HG02840 (cell line): ENCODE data around the gene DAB1.
"Not testable (repeated sequence)": the region's sequence is repeated elsewhere in the genome, so short reads cannot be mapped to it uniquely, and the experiment has no call there.

Source experiments
- ATAC-seq: cut with Tn5 transposase; IDR thresholded peaks from one replicate; pipeline ENCODE4 v1.9.1; 2021; ENCODE audit warnings: mild to moderate bottlenecking, moderate library complexity, moderate number of reproducible peaks; ENCODE audit not compliant: unreplicated experiment, low FRiP score

DAB1 gene

DNA sequence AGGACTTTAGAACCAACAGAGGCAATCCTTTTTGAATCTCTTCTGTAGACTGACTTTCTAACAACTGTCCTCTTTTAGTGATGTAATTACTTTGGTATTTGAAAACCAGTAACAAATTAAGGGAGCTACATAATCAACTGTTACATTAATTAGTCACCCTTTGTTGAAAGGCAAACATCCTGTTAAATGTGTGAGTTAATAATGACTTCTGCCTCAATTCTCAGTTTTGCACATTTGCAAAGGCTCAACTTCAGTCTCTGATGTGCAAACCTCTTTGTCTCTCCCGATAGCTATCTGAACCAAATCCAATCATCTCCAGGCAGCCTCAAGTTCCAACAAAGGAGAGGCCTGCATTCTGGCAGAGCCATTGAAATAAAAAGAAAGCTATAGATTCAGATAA lies 322.7 kb downstream of the DAB1 start:
- no peak for ATAC-seq

DNA sequence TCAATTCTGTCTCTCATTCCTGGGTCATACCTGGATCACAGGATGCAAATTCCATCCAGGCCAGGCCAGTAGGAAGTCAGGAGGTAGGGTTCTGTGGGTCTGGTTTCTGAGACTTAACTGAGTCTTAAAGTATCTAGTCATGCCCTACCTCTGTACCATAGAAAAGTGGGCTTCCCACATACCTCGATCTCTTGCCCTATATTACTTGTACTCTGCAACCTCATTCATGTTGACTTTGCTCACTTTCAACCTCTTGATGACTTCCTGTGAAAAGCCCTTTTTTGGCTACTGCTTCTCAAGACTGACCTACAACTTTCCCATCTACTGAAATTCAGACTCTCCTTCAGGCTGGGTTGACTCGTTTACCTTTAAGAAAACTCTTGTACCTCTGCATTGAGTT lies 329.1 kb downstream of the DAB1 start:
- ATAC-seq: no peak

DNA sequence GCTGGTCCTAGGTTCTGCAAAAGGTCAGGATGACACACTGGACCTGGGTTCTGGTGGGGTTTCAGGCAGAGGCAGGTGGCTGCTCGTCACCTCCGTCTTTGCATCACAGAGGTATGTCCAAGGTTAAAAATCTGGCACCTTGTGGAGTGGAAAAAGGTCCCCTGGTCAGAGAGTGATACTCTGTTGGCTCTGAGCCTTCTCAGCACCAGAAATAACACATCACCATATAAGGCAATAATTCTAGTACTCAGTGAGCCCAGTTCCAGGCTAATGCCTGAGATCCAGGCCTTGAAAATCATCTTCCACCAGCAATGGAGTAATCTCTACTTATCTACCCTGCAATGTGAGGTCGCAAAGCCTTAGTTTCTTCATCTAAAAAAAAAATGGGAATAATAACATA lies 330.7 kb downstream of the DAB1 start:
- ATAC-seq: no peak

DNA sequence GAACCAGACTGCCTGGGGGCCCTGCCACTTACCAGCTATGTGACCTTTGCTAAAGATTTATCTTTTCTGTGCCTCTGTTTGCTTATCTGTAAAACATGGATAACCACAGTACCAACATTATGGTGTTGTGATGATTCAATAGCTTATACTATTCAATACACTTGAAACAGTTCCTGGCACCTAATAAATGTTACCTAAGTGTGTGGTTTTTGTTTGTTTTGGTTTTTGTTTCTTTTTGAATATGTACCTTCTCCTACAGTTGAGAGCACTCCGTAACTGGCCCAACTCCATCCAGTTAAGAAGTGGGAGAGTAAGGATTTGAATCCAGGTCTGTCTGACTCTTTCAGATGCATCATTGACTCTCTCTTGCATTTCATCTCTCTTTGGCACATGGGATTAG lies 332.2 kb downstream of the DAB1 start:
- ATAC-seq: no peak

DNA sequence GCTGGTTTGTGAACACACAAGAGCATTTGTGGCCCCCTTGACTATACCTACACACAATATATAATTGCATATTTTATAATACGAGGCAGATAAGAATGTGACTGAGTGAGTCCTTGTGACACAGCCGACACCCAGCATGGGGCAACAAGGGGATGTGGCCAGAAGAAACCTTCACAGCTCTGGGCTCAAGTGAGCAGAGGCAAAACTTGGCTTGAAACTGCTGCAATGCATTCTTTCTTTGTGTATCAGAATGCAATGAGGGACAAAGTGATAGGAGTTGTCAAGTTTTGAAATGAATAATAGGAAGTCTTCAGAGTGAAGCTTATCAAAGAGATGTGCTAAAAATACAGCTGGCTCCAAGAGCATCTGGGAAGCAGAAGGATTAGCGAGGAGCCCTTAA lies 334.0 kb downstream of the DAB1 start:
- no peak for ATAC-seq

DNA sequence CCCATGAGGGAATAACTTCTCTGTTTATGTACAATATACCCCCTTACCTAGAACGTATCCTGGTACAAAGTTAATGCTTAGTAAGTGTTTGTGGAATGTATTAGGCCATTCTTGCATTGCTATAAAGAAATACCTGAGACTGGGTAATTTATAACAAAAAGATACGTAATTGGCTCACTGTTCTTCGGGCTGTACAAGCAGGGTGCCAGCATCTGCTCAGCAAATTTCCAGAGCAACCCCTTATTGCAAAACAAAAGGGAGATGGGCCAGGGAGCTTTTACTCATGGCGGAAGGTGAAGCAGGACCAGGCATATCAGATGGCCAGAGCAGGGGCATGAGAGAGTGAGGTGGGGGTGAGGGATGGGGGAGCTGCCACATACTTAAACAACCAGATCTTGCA lies 334.6 kb downstream of the DAB1 start:
- no peak for ATAC-seq

DNA sequence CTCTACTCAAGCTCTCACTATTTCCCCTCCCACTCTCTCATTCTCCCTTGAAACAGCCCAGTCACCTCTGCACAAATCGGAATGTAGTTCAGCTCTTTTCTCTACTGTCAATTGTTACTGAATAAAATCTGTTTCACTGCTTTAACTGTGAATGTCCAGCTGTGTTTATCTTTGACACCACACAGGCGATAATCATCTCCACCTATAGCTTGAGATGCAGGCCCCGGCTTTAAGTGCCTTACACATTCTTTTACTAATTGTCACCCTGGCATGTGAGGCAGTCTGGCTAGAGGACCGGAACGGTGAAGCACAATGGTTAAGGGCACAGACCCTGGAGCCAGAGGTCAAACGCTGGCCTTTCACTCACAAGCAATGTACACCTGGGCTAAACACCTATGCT lies 335.2 kb downstream of the DAB1 start:
- ATAC-seq: no peak

DNA sequence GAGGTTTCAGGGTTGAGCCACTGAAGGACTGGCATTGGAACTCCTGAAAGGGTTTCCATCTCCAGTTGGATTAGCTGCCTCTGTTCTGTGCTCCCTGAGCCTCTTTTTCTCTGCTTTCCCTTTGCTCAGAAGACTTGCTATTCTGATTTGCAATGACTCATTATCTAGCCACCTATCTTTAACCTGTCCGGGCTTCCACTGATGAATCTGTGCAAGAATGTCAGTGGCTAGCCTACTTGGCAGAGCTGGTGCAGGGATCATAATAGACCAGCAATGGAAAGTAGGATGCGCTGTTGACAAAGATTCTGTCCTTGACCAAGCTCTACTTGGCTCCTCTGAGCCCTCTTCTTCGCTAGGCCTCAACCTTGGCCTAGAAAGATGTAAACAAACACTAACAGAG lies 336.2 kb downstream of the DAB1 start:
- ATAC-seq: not testable (repeated sequence)

DNA sequence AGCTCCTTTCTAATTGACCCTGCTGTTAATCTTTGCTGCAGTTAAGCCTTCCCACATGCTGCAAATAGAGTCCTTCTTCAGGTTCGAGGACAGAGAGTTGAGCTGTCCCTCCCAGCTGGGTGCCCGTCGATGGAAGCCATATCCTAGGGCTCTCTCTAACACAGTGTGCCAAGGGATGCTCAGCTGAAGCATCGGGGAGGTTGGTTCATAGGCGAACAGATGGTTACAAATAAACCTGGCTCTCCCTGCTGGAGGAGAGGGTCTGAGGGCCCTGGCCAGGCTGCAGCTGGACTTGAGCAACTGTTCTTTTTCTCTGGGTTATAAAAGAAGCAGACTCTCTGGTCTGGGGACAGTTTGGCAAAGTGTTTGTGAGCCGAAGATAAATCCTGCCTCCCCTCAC lies 337.7 kb downstream of the DAB1 start:
- no peak for ATAC-seq

DNA sequence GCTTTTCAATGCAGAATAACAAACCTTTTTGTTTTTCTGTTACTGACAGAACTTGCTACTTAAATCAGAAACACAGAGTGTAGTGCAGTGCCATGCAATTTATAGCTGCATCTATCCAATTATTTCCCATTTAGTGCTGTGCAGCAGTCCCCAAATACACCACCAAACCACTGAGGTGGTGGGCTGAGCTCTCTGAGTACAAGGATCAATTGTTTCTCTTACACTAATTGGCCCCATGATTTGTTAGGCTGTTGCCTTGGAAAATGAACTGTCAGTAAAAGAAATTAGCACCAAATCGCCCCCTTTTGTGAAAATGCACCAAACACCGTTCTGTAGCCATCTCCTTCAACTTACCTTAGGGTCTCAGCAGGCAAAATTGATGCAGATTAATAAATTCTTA lies 339.2 kb downstream of the DAB1 start:
- ATAC-seq: no peak

DNA sequence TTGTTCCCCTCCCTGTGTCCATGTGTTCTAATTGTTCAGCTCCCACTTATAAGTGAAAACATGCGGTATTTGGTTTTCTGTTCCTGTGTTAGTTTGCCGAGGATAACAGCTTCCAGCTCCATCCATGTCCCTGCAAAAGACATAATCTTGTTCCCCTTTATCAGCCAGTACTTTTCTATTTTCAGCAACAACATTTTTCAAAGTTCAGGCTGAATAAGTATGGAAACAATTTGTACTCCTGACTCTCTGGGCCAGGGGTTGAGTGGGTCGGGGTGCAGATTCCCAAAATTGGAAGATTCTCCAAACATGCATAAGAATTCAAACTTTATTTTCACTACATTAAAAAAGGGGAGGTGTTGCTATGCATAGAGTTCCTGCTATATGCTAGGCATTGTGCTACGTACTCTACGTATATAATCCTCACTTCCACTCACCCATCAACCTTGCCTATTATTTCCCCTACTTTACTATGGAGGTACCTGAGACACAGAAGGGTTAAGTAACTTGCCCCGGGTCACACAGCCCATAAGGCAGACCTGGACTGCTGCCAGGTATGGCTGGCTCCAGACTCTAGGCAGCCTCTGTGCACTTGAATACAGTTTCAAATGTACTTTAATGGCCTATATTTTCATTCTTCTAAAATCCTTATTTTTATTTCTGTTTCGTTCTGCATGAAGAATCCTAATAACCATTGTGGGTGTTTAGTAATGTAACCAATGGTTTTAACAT lies 341.0 kb downstream of the DAB1 start:
- no peak for ATAC-seq

DNA sequence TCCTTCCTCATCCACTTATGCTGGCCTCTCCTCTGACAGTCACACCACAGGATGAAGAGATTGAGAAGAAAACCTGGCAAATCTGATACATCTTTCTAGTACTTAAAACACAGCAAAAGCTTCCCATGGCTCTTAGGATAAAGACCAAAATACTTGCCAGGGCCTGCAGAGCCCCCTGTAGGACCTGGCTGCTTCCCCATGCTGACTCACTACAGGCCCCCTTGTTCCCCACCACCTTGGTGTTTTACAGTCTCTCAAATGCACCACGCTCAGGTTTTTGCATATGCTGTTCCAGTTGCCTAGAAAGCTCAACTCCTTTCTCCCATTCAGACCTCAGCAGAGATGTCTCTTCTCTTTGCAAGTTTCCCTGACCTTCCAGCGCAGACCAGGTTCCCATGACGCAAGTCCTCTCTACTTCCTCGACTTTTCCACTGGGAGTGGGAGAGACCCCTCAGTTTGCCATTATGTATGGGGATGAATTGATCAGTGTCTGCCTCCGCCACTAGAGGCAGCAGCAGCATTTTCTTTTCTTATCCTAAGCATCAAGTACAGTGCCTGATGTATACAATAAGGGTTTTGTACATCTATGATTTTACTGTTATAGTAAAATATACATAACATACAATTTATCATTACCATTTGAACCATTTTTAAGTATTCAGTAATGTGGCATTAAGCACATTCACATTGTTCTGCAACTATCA lies 344.3 kb downstream of the DAB1 start:
- no peak for ATAC-seq

DNA sequence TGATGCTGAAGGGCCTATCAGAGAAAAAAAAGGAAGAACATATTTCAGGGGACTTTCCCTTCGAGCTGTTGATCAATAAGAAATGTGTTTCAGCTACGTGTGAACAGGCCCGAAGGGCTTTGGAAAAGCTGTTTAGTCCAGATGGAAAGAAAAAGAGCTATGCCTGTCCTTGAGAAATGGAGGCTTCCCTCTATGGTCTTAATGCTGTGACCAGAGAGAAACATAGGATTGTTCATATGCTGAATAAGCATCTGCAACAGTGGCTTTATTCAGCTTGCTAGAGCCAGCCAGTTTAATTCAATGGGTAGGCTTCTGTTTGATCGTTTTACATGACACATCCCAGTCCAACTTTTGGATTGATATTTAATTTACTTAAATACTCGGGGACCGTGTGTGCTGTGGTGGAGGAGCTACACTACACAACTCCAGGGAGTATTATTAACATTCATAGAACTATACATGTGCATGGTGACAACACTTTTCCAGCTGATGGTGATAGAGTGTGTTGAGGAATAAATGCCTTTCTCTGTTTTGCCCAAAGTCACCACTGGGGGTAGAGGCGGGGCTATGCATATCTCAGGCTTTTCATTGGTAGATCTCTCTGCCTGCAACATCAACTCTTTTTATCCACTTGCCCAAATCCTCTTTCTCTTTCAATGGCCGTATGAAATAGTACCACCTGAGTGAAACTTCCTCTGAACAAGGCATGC lies 351.3 kb downstream of the DAB1 start:
- ATAC-seq: no peak

DNA sequence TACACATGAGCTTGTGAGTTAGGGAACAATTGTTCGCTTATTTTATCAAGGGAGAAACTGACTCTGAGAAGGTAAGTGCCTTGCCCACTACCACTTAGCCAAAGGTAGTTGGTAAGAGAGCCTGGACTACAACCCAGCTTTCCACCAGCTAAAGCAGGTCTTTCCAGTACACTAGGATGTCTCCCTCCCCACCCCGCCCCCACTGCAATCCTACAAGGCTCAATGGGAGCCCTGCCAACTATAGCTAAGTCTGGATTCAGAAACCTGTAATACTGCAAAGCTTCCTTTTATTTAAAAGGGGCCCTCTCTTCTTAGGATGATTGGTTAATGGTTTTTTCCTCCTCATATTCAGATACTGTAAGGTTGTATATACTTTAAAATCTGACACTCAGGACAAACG lies 356.0 kb downstream of the DAB1 start:
- ATAC-seq: no peak

DNA sequence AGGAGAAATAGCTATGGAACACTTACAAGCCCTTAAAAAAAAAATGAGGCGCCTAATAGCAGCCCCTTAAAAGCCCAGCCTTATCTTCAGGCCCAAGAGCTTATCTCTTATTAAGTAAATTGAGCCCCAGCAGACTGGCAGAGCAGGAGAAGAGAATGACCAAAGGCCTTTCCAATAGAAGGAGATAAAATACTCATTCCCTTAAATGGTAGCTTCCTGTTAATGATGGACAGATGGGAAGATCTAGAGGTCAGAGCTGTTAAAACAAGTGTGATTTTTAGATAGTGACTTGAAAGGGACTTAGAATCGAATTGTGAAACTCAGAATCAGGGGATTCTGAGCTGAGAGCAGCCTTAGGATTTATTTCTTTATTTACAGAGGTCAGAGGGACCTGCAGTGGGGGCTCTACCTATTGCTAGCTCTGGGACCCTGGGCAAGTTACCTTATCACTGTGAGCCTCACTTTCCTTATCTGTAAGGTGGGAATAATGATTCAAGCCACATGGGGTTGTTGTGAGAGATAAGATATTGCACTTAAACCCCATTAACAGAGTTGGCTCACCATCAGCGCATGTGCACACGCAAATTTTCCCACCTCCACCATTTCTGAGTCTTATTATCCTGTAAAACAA lies 356.8 kb downstream of the DAB1 start:
- ATAC-seq: no peak

DNA sequence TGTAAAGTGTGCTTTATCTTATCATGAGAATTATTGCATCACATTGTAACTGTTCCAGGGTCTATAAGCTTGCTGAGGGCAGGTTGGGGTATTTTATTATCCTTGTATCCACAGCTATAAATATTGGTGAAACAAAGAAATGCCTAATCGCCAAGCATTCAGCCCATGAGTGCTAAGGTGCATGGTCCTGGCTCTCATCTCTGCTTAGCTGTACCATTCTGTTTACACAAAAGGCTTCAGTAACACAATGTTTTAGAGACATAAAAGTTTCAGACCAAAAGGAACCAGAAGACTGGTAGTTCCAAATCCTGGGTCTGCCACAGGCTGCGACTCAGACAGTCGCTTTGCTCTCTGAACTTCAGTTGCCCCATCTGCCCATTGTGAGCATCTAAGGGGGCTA lies 358.4 kb downstream of the DAB1 start:
- no peak for ATAC-seq

DNA sequence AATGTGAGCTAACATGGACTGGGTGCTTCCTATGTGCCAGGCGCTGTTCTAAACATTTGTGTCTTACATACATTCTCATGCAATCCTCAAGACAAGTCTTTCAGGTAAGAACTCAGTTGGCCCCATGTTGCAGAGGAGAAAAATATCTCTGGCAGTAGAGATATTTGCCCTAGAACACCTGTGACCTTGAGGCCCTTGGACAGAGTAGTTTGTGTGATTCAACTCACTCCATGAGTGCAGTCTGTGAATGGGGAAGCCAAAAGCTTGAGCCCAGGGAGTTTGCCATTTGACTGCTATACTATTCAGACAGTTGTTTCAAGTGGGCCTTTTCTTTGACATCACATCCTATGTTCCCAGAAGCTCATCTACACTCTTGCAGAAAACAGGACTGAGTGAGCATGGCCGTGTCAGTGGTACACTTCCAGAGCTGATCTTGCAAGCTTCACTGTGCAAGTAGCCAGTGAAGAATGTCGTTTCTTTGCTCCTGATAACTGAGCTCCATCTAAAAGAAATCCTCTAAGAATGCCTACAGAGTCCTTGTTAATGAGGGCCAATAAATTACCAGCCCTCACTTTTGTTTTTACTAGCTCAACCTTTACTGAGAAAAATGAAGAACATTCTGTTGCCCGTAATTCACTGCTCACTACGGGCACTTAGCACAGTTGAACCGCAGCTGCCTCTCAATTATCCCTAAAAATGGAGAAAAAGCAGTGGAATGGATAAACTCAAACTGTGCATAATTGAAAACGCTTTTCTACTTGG lies 359.3 kb downstream of the DAB1 start:
- ATAC-seq: no peak

DNA sequence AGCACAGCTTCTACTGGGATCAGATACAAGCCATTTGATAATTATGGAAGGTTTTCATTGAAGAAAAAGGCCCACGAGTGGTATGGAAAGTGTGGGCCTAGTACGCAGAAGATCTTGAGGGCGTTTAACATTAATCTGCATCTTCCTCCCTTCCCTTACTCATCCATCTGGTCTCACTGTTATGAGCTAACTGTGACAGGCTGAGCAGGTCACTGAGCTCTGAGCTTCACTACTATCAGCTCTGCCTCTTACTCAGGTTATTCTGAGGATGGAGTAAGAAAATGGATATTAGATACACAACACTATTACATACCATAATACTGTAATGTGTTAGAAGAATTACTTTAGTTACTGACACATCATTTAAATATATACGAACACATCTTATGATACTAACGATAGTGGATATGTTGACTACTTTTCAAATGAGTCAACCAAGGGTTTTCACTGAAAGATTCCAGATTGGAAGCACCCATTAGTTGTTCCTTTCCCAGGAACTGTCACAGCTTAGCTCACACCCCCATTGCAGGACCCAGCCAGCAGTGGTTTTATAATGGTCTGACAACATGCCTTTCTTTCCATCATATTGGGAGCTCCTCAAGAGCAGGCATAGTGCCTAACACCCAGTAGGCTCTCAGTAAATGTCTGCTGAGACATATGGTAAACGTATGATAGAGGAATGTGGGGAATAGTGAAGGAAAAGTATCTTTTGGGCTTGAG lies 360.3 kb downstream of the DAB1 start:
- ATAC-seq: no peak

DNA sequence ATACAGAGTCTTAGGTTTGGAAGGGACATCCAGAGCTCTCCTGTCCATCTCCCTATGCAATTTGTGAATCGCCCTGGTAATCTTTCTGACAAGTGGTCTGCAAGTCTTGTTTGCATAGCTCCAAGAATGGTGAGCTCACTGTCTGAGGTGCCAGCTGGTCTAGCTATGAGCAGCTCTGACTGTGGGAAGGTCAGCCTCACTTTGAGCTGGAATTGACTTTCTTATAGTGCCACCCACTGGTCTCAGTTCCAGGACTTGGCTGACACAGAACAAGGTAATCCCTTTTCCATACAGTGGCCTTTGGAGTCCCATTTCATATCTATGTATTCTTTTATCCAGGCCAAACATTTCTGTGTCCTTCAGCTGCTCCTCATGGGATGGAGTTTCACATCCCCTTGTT lies 362.5 kb downstream of the DAB1 start:
- no peak for ATAC-seq

DNA sequence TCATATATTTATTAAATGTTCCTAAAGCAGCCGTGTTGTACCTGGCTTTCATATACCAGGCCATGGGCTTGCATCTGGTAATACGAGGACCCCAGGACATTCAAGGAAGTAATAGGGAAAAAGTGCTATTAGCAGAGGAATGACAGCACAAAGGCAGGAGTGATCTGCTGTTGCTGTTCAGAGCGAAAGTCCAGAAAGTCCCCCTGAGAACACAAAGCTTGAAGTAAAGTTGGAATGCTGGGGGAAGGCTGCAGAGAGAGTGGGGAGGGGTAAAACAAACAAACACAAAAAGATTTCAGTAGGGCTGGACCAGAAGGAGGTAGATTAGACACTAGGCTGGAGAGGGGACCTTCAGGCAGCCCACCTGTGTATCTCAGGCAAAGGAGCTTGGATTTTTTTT lies 363.4 kb downstream of the DAB1 start:
- ATAC-seq: no peak
